ENCODE measurements around the gene PARP15. TPM values are rescaled to one million over a fixed set of nuclear protein-coding genes. Genes with fewer than 3 reads are reported as not detected.

PARP15 gene
- total and polyA plus RNA-seq, 8 donors, result 0.25 to 4.5 (median 1.3) TPM; not detected in 1

DNA sequence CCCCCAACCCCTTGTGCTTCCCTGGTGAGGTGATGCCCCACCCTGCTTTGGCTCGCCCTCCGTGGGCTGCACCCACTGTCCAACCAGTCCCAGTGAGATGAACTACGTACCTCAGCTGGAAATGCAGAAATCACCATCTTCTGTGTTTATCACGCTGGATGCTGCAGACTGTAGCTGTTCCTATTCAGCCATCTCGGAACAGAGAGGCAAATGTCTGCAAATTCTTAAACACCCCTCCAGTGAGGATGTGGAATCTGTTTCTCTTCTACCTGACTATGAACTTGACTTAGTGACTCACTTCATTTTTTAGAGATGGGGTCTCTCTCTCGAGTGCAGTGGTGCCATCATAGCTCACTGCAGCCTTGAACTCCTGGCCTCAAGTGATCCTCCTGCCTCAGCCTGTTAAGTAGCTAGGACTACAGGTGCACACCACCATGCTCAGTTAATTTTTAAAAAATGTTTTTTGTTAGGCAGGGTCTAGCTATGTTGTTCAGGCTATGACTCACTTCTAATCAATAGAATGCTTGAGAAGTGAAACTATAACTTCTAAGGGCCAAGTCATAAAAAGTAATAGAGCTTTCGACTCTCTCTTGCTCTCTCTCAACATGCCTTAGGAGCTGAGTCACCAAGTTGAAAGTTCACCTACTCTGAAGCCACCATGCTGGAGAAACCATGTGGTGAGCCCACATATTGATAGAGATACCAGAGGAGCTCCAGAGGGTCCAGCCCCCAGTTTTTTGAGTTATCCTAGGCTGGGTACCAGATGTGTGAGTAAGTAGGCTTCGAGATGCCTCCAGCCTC is 91.7 kb downstream of the PARP15 start:
- Histone ChIP-seq H3K27me3 (no peaks in the 10 kb centered on the region), H3K27ac (no peak overlapping the region), H3K4me1 (no peaks in the 10 kb centered on the region), H3K9me3 (no peaks in the 10 kb centered on the region), H3K36me3 (no peaks in the 10 kb centered on the region), H3K4me3 (no peak overlapping the region)
- 78 to 83% (median 82%) methylated on average over 8 of the region's 8 CpGs for WGBS, 5 donors
- TF ChIP-seq POLR2A (IDR thresholded peaks at IDR 0.05) (no peak), EP300 (IDR thresholded peaks at IDR 0.05) (no peak), POLR2AphosphoS5 (IDR thresholded peaks at IDR 0.05) (no peak)
- TF ChIP-seq, protein P1, sequence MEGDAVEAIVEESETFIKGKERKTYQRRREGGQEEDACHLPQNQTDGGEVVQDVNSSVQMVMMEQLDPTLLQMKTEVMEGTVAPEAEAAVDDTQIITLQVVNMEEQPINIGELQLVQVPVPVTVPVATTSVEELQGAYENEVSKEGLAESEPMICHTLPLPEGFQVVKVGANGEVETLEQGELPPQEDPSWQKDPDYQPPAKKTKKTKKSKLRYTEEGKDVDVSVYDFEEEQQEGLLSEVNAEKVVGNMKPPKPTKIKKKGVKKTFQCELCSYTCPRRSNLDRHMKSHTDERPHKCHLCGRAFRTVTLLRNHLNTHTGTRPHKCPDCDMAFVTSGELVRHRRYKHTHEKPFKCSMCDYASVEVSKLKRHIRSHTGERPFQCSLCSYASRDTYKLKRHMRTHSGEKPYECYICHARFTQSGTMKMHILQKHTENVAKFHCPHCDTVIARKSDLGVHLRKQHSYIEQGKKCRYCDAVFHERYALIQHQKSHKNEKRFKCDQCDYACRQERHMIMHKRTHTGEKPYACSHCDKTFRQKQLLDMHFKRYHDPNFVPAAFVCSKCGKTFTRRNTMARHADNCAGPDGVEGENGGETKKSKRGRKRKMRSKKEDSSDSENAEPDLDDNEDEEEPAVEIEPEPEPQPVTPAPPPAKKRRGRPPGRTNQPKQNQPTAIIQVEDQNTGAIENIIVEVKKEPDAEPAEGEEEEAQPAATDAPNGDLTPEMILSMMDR (IDR thresholded peaks at IDR 0.05), result no peak
- DNase-seq, result peak in 1 of 2 donors; percentile 33
- intact Hi-C loops (cut with DNase I; ENCODE audit: low total_unique reads), result no loop called here

- Histone ChIP-seq H3K27ac (no peak overlapping the region), H3K36me3 (no peaks in the 10 kb centered on the region), H3K27me3 (no peaks in the 10 kb centered on the region), H3K9me3 (no peaks in the 10 kb centered on the region), H3K4me1 (no peaks in the 10 kb centered on the region), H3K4me3 (no peak overlapping the region)
- intact Hi-C loops (cut with DNase I; ENCODE audit: low total_unique reads), result no loop called here
- no peak for DNase-seq
- TF ChIP-seq EP300 (IDR thresholded peaks at IDR 0.05), result no peak
- TF ChIP-seq, protein P1 (IDR thresholded peaks at IDR 0.05), result no peak
- no peak for TF ChIP-seq POLR2AphosphoS5 (IDR thresholded peaks at IDR 0.05)
- TF ChIP-seq POLR2A (IDR thresholded peaks at IDR 0.05), result no peak
- WGBS, 5 donors, result 62 to 69% (median 63%) methylated on average over 2 of the region's 2 CpGs
Observed at GRCh38 chr3:122671553-122671952, 94.1 kb downstream of the PARP15 start.

- TF ChIP-seq, protein P1 (IDR thresholded peaks at IDR 0.05), result no peak
- no peak for TF ChIP-seq POLR2A (IDR thresholded peaks at IDR 0.05)
- TF ChIP-seq POLR2AphosphoS5 (IDR thresholded peaks at IDR 0.05), result no peak
- intact Hi-C loops (cut with DNase I; ENCODE audit: low total_unique reads), result no loop called here
- Histone ChIP-seq H3K9me3 (no peaks in the 10 kb centered on the region), H3K4me3 (no peak overlapping the region), H3K27me3 (no peaks in the 10 kb centered on the region), H3K4me1 (peaks cover 0 to 9% (median 4%) of the 10 kb centered on the region in 4 donors), H3K36me3 (no peaks in the 10 kb centered on the region), H3K27ac (no peak overlapping the region)
- no peak for DNase-seq
- WGBS, 5 donors, result 55 to 64% (median 62%) methylated on average over 3 of the region's 3 CpGs
Observed at GRCh38 chr3:122674339-122674738, 96.9 kb downstream of the PARP15 start.

GRCh38 chr3:122676759-122677158 is 99.3 kb downstream of the PARP15 start:
- Histone ChIP-seq H3K27me3 (no peaks in the 10 kb centered on the region), H3K27ac (no peak overlapping the region), H3K9me3 (no peaks in the 10 kb centered on the region), H3K4me1 (peaks cover 10 to 26% (median 18%) of the 10 kb centered on the region in 4 donors), H3K36me3 (no peaks in the 10 kb centered on the region), H3K4me3 (no peak overlapping the region)
- WGBS, 5 donors, result 67 to 76% (median 69%) methylated on average over 2 of the region's 2 CpGs
- TF ChIP-seq, protein P1 (IDR thresholded peaks at IDR 0.05), result no peak
- no peak for TF ChIP-seq POLR2AphosphoS5 (IDR thresholded peaks at IDR 0.05)
- no peak for TF ChIP-seq POLR2A (IDR thresholded peaks at IDR 0.05)
- no peak for TF ChIP-seq EP300 (IDR thresholded peaks at IDR 0.05)
- intact Hi-C loops (cut with DNase I; ENCODE audit: low total_unique reads), result loop anchor here (5.0 kb wide), 1 partner anchor 114 kb away; the partner anchor contains the start of genes DTX3L and PARP9
- DNase-seq, result no peak
